ENCODE results near the gene IGFBP6.

DNA sequence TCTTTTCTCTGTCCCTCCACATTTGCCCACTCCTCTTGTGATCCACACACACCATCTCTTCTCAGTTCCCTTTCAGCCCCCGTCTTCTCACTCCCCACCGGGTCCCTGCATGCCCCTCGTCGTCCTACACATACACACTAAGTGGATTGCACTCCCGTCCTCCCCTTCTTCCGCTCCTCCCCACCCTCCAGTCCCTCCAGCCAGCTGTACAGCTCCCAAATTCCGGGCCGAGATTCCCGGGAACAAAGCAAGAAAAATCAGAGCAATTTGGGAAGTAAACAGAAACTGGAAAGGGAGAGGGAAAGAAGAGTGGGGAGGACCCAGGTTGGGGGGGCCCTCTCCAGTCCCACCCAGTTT is 282 bp upstream of the IGFBP6 start:
- TF ChIP-seq, protein P1, sequence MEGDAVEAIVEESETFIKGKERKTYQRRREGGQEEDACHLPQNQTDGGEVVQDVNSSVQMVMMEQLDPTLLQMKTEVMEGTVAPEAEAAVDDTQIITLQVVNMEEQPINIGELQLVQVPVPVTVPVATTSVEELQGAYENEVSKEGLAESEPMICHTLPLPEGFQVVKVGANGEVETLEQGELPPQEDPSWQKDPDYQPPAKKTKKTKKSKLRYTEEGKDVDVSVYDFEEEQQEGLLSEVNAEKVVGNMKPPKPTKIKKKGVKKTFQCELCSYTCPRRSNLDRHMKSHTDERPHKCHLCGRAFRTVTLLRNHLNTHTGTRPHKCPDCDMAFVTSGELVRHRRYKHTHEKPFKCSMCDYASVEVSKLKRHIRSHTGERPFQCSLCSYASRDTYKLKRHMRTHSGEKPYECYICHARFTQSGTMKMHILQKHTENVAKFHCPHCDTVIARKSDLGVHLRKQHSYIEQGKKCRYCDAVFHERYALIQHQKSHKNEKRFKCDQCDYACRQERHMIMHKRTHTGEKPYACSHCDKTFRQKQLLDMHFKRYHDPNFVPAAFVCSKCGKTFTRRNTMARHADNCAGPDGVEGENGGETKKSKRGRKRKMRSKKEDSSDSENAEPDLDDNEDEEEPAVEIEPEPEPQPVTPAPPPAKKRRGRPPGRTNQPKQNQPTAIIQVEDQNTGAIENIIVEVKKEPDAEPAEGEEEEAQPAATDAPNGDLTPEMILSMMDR (IDR thresholded peaks at IDR 0.05; ENCODE audit: low read length), result no peak
- no peak for TF ChIP-seq EZH2 (IDR thresholded peaks at IDR 0.05; ENCODE audit: borderline replicate concordance, low read length)
